ENCODE results near the gene PBX4.

PBX4 gene

GRCh38 chr19:19543101-19543500 lies 75.4 kb downstream of the PBX4 start:
- H3K27ac ChIP-seq, result no peak overlapping the region
- TF ChIP-seq ZFX (IDR thresholded peaks at IDR 0.05; ENCODE audit: borderline replicate concordance), result no peak
- TF ChIP-seq, protein P1, sequence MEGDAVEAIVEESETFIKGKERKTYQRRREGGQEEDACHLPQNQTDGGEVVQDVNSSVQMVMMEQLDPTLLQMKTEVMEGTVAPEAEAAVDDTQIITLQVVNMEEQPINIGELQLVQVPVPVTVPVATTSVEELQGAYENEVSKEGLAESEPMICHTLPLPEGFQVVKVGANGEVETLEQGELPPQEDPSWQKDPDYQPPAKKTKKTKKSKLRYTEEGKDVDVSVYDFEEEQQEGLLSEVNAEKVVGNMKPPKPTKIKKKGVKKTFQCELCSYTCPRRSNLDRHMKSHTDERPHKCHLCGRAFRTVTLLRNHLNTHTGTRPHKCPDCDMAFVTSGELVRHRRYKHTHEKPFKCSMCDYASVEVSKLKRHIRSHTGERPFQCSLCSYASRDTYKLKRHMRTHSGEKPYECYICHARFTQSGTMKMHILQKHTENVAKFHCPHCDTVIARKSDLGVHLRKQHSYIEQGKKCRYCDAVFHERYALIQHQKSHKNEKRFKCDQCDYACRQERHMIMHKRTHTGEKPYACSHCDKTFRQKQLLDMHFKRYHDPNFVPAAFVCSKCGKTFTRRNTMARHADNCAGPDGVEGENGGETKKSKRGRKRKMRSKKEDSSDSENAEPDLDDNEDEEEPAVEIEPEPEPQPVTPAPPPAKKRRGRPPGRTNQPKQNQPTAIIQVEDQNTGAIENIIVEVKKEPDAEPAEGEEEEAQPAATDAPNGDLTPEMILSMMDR (IDR thresholded peaks at IDR 0.05), result no peak

GRCh38 chr19:19542507-19542906 lies 76.0 kb downstream of the PBX4 start:
- no peak overlapping the region for H3K27ac ChIP-seq
- no peak for TF ChIP-seq ZFX (IDR thresholded peaks at IDR 0.05; ENCODE audit: borderline replicate concordance)
- TF ChIP-seq, protein P1 (IDR thresholded peaks at IDR 0.05), result no peak

- H3K27ac ChIP-seq, result no peak overlapping the region
- no peak for TF ChIP-seq ZFX (IDR thresholded peaks at IDR 0.05; ENCODE audit: borderline replicate concordance)
- TF ChIP-seq, protein P1 (IDR thresholded peaks at IDR 0.05), result no peak
These were observed 76.9 kb downstream of the PBX4 start for GRCh38 chr19:19541616-19542015.

GRCh38 chr19:19540715-19541515 lies 77.6 kb downstream of the PBX4 start:
- peak overlapping the region; percentile 32 for H3K27ac ChIP-seq
- no peak for TF ChIP-seq ZFX (IDR thresholded peaks at IDR 0.05; ENCODE audit: borderline replicate concordance)
- TF ChIP-seq, protein P1 (IDR thresholded peaks at IDR 0.05), result peak; percentile 67

DNA sequence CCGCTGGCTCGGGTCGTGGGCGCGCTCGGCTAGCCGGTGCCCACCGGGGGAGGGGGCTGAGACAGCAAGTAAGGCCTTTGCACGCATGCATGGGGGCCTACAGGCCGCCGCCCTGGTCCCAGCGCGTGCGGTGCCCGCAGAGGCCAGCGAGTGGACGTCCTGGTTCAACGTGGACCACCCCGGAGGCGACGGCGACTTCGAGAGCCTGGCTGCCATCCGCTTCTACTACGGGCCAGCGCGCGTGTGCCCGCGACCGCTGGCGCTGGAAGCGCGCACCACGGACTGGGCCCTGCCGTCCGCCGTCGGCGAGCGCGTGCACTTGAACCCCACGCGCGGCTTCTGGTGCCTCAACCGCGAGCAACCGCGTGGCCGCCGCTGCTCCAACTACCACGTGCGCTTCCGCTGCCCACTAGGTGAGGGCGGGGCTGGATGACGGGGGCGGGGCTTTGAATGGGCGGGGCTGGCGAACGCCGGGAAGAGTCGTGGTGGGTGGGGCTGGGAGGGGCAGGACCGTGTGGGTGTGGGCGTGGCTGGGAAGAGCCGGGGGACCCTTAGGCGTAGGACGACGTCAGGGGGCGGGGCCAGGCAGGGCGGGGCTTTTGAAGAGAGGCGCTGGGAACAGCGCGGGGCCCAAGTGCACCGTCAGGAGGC lies 78.3 kb downstream of the PBX4 start:
- H3K27ac ChIP-seq, result peak overlapping the region; percentile 32

GRCh38 chr19:19539698-19540063 lies 78.8 kb downstream of the PBX4 start:
- no peak for TF ChIP-seq ZFX (IDR thresholded peaks at IDR 0.05; ENCODE audit: borderline replicate concordance)
- TF ChIP-seq, protein P1 (IDR thresholded peaks at IDR 0.05), result no peak

More for the DNA sequence above, 78.3 kb downstream of the PBX4 start:
- TF ChIP-seq, protein P1 (IDR thresholded peaks at IDR 0.05), result no peak
- TF ChIP-seq ZFX (IDR thresholded peaks at IDR 0.05; ENCODE audit: borderline replicate concordance), result no peak

GRCh38 chr19:19538785-19539166 lies 79.7 kb downstream of the PBX4 start:
- H3K27ac ChIP-seq, result peak overlapping the region; percentile 47
- no peak for TF ChIP-seq ZFX (IDR thresholded peaks at IDR 0.05; ENCODE audit: borderline replicate concordance)

More at GRCh38 chr19:19539698-19540063, 78.8 kb downstream of the PBX4 start:
- no peak overlapping the region for H3K27ac ChIP-seq
